Esophagus mucosa (tissue), 1 donor: ENCODE data around the gene INTS12. TPM values are rescaled to one million over a fixed set of nuclear protein-coding genes. Genes with fewer than 3 reads are reported as not detected.

Experiments
- total RNA-seq: library from RNA; stranded (reverse); gene quantifications from one replicate; pipeline ENCODE4 v1.2.4, GENCODE V29; 2023
- donor health status: DM: yes; HTN: yes; CAD: no.

The INTS12 gene
- total RNA-seq, 1 donor from 2014 or later: 14.0 TPM

Other genes with a start within 250 kb of the INTS12 start
- gene PPA2, start 234.6 kb downstream of the INTS12 start, total RNA-seq: 90.8 TPM
- gene ARHGEF38, start 156.1 kb downstream of the INTS12 start, total RNA-seq: 0.32 TPM
- 14.7 TPM for gene GSTCD, start 95 bp upstream of the INTS12 start, total RNA-seq
- 17.5 TPM for gene NPNT, start 186.8 kb upstream of the INTS12 start, total RNA-seq